NT2/D1 (cell line): ENCODE results near the gene NAA80.

Source experiments
- YY1 ChIP-seq: IDR thresholded peaks from 2 replicates; pipeline ENCODE4 v1.6.1; 2011; ENCODE audit not compliant: insufficient read length, insufficient read depth
- ZNF274 ChIP-seq: IDR thresholded peaks from 2 replicates; pipeline ENCODE4 v1.6.1; 2011; ENCODE audit warnings: mild to moderate bottlenecking, low read depth, low read length

DNA sequence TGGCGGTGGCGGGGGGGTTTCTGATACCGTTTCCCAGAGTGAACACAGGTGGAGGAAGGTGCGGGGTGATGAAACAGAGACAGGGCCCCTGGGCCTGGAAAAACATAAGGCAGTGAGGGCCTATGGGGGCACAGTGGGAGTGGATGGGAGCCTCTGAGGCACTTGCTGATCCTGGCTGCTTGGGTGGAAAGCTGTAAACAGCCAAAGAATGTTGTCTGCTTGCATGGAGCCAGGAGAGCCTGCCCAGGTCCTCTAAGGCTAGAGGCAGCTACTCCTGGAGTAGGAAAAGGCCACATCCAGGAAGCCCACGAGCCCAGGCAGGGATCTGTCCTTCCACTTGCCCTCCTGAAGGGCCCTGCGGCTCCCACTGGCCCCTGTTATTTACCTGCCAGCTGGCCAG lies 33.2 kb downstream of the NAA80 start:
- TF ChIP-seq ZNF274 (no peak), YY1 (no peak)
